ENCODE measurements around the gene NUTM2F.
A peak's percentile ranks its signal among the peaks of the same experiment; 100 is the strongest.
"Not testable (repeated sequence)": the region's sequence is repeated elsewhere in the genome, so short reads cannot be mapped to it uniquely, and the experiment has no call there.

The NUTM2F gene

DNA sequence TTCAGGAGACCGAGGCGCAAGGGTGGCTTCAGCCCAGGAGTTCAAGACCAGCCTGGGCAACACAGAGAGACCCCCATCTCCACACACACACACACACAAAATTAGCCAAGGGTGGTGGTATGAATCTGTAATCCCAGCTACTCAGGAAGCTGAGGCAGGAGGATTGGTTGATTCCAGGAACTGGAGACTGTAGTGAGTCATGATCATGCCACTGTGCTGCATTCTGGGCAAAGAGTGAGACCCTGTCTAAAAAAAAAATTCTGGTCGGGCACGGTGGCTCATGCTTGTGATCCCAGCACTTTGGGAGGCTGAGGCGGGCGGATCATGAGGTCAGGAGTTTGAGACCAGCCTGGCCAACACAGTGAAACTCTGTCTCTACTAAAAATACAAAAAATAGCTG, 11.2 kb upstream of the NUTM2F start:
- not testable (repeated sequence) for DNase-seq (ENCODE audit: low spot score); H3K27ac ChIP-seq (replicated peaks; ENCODE audit: low read length)

DNA sequence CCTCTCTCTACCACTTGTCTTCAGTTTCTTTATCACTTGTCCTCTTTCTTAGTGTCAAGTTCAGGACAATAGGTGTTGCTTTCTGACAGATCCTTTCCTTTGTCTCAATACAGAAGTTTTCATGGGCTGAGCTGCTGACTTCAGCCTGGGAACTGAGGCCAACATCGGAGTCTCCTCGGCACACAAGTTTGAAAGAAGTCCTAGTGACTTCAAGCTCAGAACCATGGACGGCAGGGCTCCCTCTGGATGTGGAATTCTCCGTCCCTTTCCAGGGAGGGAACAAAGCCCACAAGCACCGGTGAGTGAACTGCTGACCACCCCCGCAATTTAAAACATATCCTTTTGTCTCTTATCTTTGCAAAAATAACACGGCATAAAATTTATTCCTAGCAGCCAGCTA, 10.3 kb upstream of the NUTM2F start:
- H3K9ac ChIP-seq (ENCODE audit: low read depth, low read length, poor library complexity); H2BK5ac ChIP-seq (ENCODE audit: low read length); H2BK15ac ChIP-seq (ENCODE audit: low read length); H4K8ac ChIP-seq (ENCODE audit: low read depth, low read length); H3K14ac ChIP-seq (ENCODE audit: low read length); H3K79me1 ChIP-seq (ENCODE audit: low read depth, low read length); DNase-seq (ENCODE audit: low spot score); H3K4me3 ChIP-seq (ENCODE audit: low read length in 2 of 2); H3K27me3 ChIP-seq (ENCODE audit: control insufficient read depth in 3 of 3, insufficient read depth in 3 of 3, low read depth in 1 of 3, low read length in 3 of 3); H3K36me3 ChIP-seq (replicated peaks in 1 of 2; ENCODE audit: control insufficient read depth in 2 of 2, insufficient read depth in 2 of 2, low read length in 2 of 2); H3K4me2 ChIP-seq (ENCODE audit: insufficient read depth, low read length, poor library complexity, severe bottlenecking); H2BK120ac ChIP-seq (ENCODE audit: low read depth, low read length); H3K18ac ChIP-seq (ENCODE audit: low read length); H3K27ac ChIP-seq (replicated peaks; ENCODE audit: low read length); H3K4ac ChIP-seq (ENCODE audit: low read length); H4K91ac ChIP-seq (ENCODE audit: low read depth, low read length, poor library complexity); H3K4me1 ChIP-seq (ENCODE audit: control insufficient read depth in 2 of 2, insufficient read depth in 1 of 2, low read depth in 1 of 2, low read length in 2 of 2); H3K9me3 ChIP-seq (replicated peaks in 1 of 2; ENCODE audit: control insufficient read depth in 2 of 2, insufficient read depth in 1 of 2, low read depth in 1 of 2, low read length in 2 of 2); H2AK5ac ChIP-seq (ENCODE audit: low read depth, low read length); H3K23ac ChIP-seq (ENCODE audit: low read depth, low read length, poor library complexity); H2BK12ac ChIP-seq (ENCODE audit: low read length): not testable (repeated sequence)
- H2AFZ ChIP-seq (ENCODE audit: low read length): peak overlapping the region; percentile 12
- no CpG with 5 or more reads among the region's 7 CpGs for WGBS, 2 donors (ENCODE audit: extremely low coverage in 2 of 2, insufficient read length in 2 of 2, insufficient replicate concordance in 1 of 2)

More for the DNA sequence above, 11.2 kb upstream of the NUTM2F start:
- H2BK120ac ChIP-seq (ENCODE audit: low read depth, low read length); H3K79me1 ChIP-seq (ENCODE audit: low read depth, low read length); H3K23ac ChIP-seq (ENCODE audit: low read depth, low read length, poor library complexity); H4K91ac ChIP-seq (ENCODE audit: low read depth, low read length, poor library complexity); H3K14ac ChIP-seq (ENCODE audit: low read length); H2AFZ ChIP-seq (ENCODE audit: low read length); H2BK12ac ChIP-seq (ENCODE audit: low read length); H2BK5ac ChIP-seq (ENCODE audit: low read length); H3K4me3 ChIP-seq (ENCODE audit: low read length in 2 of 2); H3K18ac ChIP-seq (ENCODE audit: low read length); H3K9me3 ChIP-seq (replicated peaks in 1 of 2; ENCODE audit: control insufficient read depth in 2 of 2, insufficient read depth in 1 of 2, low read depth in 1 of 2, low read length in 2 of 2); H4K8ac ChIP-seq (ENCODE audit: low read depth, low read length); H3K4ac ChIP-seq (ENCODE audit: low read length); H3K4me1 ChIP-seq (ENCODE audit: control insufficient read depth in 2 of 2, insufficient read depth in 1 of 2, low read depth in 1 of 2, low read length in 2 of 2); H3K9ac ChIP-seq (ENCODE audit: low read depth, low read length, poor library complexity); H2AK5ac ChIP-seq (ENCODE audit: low read depth, low read length); H3K4me2 ChIP-seq (ENCODE audit: insufficient read depth, low read length, poor library complexity, severe bottlenecking); H3K27me3 ChIP-seq (ENCODE audit: control insufficient read depth in 3 of 3, insufficient read depth in 3 of 3, low read depth in 1 of 3, low read length in 3 of 3); H2BK15ac ChIP-seq (ENCODE audit: low read length); H3K36me3 ChIP-seq (replicated peaks in 1 of 2; ENCODE audit: control insufficient read depth in 2 of 2, insufficient read depth in 2 of 2, low read length in 2 of 2): not testable (repeated sequence)
- WGBS, 2 donors (ENCODE audit: extremely low coverage in 2 of 2, insufficient read length in 2 of 2, insufficient replicate concordance in 1 of 2): no CpG with 5 or more reads among the region's 6 CpGs

DNA sequence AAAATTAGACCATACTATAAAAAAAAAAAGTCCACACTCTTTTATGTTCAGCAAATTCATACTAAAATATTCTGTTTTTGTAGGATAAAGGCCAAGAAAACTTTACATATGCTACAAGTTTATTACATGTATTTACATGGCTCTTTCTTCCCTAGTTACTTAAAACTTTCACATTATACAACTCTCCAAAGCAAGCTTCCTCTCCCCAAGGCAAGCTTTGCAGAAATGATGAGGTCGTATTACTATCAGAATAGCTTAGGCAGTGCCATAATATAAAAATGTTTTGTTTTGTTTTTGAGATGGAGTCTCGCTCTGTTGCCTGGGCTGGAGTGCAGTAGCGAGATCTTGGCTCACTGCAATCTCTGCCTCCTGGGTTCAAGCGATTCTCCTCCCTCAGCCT, 8.0 kb upstream of the NUTM2F start:
- H2AFZ ChIP-seq (ENCODE audit: low read length); H2BK120ac ChIP-seq (ENCODE audit: low read depth, low read length); H4K8ac ChIP-seq (ENCODE audit: low read depth, low read length); H3K79me1 ChIP-seq (ENCODE audit: low read depth, low read length); H3K27me3 ChIP-seq (ENCODE audit: control insufficient read depth in 3 of 3, insufficient read depth in 3 of 3, low read depth in 1 of 3, low read length in 3 of 3); DNase-seq (ENCODE audit: low spot score); H3K4me3 ChIP-seq (ENCODE audit: low read length in 2 of 2); H3K27ac ChIP-seq (replicated peaks; ENCODE audit: low read length); H2BK5ac ChIP-seq (ENCODE audit: low read length); H3K36me3 ChIP-seq (replicated peaks in 1 of 2; ENCODE audit: control insufficient read depth in 2 of 2, insufficient read depth in 2 of 2, low read length in 2 of 2); H3K4me2 ChIP-seq (ENCODE audit: insufficient read depth, low read length, poor library complexity, severe bottlenecking); H2BK12ac ChIP-seq (ENCODE audit: low read length); H3K4ac ChIP-seq (ENCODE audit: low read length); H2BK15ac ChIP-seq (ENCODE audit: low read length); H4K91ac ChIP-seq (ENCODE audit: low read depth, low read length, poor library complexity); H3K9ac ChIP-seq (ENCODE audit: low read depth, low read length, poor library complexity); H2AK5ac ChIP-seq (ENCODE audit: low read depth, low read length); H3K4me1 ChIP-seq (ENCODE audit: control insufficient read depth in 2 of 2, insufficient read depth in 1 of 2, low read depth in 1 of 2, low read length in 2 of 2); H3K14ac ChIP-seq (ENCODE audit: low read length); H3K23ac ChIP-seq (ENCODE audit: low read depth, low read length, poor library complexity); H3K18ac ChIP-seq (ENCODE audit: low read length); H3K9me3 ChIP-seq (replicated peaks in 1 of 2; ENCODE audit: control insufficient read depth in 2 of 2, insufficient read depth in 1 of 2, low read depth in 1 of 2, low read length in 2 of 2): not testable (repeated sequence)
- no CpG with 5 or more reads among the region's 4 CpGs for WGBS, 2 donors (ENCODE audit: extremely low coverage in 2 of 2, insufficient read length in 2 of 2, insufficient replicate concordance in 1 of 2)

DNA sequence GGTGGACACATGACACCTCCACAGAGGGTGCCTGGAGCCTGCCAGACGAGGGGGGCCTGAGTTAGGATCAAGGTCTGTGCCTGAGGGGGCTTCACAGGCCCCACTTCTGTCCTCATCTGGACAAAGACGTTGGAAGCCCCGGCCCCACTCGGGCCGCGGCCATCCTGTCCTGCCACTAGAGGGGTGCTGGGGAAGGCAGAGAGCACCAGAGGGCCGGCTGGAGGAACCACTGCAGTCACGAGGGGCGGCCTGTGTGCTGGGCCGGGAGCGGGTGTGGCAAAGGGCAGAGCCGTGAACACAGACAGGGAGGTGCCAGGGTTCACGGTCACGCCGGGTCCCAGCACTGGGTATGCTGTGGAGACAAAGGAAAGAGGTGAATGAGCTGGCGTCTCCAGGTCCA, 2.9 kb downstream of the NUTM2F start:
- H3K18ac ChIP-seq (ENCODE audit: low read length); H3K9ac ChIP-seq (ENCODE audit: low read depth, low read length, poor library complexity); H3K23ac ChIP-seq (ENCODE audit: low read depth, low read length, poor library complexity); H3K27ac ChIP-seq (replicated peaks; ENCODE audit: low read length); H3K27me3 ChIP-seq (ENCODE audit: control insufficient read depth in 3 of 3, insufficient read depth in 3 of 3, low read depth in 1 of 3, low read length in 3 of 3); H2BK5ac ChIP-seq (ENCODE audit: low read length); H2BK15ac ChIP-seq (ENCODE audit: low read length); H3K14ac ChIP-seq (ENCODE audit: low read length); H2AK5ac ChIP-seq (ENCODE audit: low read depth, low read length); DNase-seq (ENCODE audit: low spot score); H3K4me2 ChIP-seq (ENCODE audit: insufficient read depth, low read length, poor library complexity, severe bottlenecking); H2AFZ ChIP-seq (ENCODE audit: low read length); H2BK12ac ChIP-seq (ENCODE audit: low read length); H2BK120ac ChIP-seq (ENCODE audit: low read depth, low read length); H3K4me3 ChIP-seq (ENCODE audit: low read length in 2 of 2); H4K8ac ChIP-seq (ENCODE audit: low read depth, low read length); H3K9me3 ChIP-seq (replicated peaks in 1 of 2; ENCODE audit: control insufficient read depth in 2 of 2, insufficient read depth in 1 of 2, low read depth in 1 of 2, low read length in 2 of 2); H3K36me3 ChIP-seq (replicated peaks in 1 of 2; ENCODE audit: control insufficient read depth in 2 of 2, insufficient read depth in 2 of 2, low read length in 2 of 2); H4K91ac ChIP-seq (ENCODE audit: low read depth, low read length, poor library complexity); H3K79me1 ChIP-seq (ENCODE audit: low read depth, low read length); H3K4me1 ChIP-seq (ENCODE audit: control insufficient read depth in 2 of 2, insufficient read depth in 1 of 2, low read depth in 1 of 2, low read length in 2 of 2); H3K4ac ChIP-seq (ENCODE audit: low read length): not testable (repeated sequence)
- no CpG with 5 or more reads among the region's 16 CpGs for WGBS, 2 donors (ENCODE audit: extremely low coverage in 2 of 2, insufficient read length in 2 of 2, insufficient replicate concordance in 1 of 2)

Data from neuronal stem cell (in vitro differentiated cells).